Neural progenitor cell (in vitro differentiated cells): ENCODE results near the gene ITPR2. TPM values are rescaled to one million over a fixed set of nuclear protein-coding genes. Genes with fewer than 3 reads are reported as not detected.
A peak's percentile ranks its signal among the peaks of the same experiment; 100 is the strongest.
"Not testable (repeated sequence)": the region's sequence is repeated elsewhere in the genome, so short reads cannot be mapped to it uniquely, and the experiment has no call there.

Experiments used
- DNase-seq: peaks from one replicate; pipeline ENCODE4 v3.0.0-alpha.2; 2016; ENCODE audit warnings: low spot score
- H2AFZ ChIP-seq: fragments of 200-600 bp; sonication (generic); replicated peaks from 2 replicates; pipeline ENCODE4 v1.6.1; 2016; ENCODE audit warnings: antibody characterized with exemption
- H3F3A ChIP-seq: fragments of 200-600 bp; sonication (generic); 2 replicates; pipeline ENCODE4 v1.6.1; 2016; ENCODE audit warnings: antibody characterized with exemption, low read depth
- H3K27ac ChIP-seq: fragments of 200-600 bp; sonication (generic); 2 replicates; pipeline ENCODE4 v1.5.1; 2016; ENCODE audit warnings: mild to moderate bottlenecking
- H3K27me3 ChIP-seq: fragments of 200-600 bp; sonication (generic); 2 replicates; pipeline ENCODE4 v1.6.1; 2016; ENCODE audit warnings: mild to moderate bottlenecking, moderate library complexity
- H3K36me3 ChIP-seq: fragments of 200-600 bp; sonication (generic); 2 replicates; pipeline ENCODE4 v1.5.1; 2016
- H3K4me1 ChIP-seq: fragments of 200-600 bp; sonication (generic); 2 replicates; pipeline ENCODE4 v1.6.1; 2016; ENCODE audit warnings: mixed run types
- H3K4me2 ChIP-seq: fragments of 200-600 bp; sonication (generic); 2 replicates; pipeline ENCODE4 v1.6.1; 2016
- H3K4me3 ChIP-seq: fragments of 200-600 bp; sonication (generic); 2 replicates; pipeline ENCODE4 v1.5.1; 2016
- H3K79me2 ChIP-seq: fragments of 200-600 bp; sonication (generic); 2 replicates; pipeline ENCODE4 v1.6.1; 2016; ENCODE audit warnings: low read depth
- H3K9ac ChIP-seq: fragments of 200-600 bp; sonication (generic); 2 replicates; pipeline ENCODE4 v1.6.1; 2016
- H3K9me3 ChIP-seq: fragments of 200-600 bp; sonication (generic); 2 replicates; pipeline ENCODE4 v1.5.1; 2016; ENCODE audit warnings: low read depth
- H4K20me1 ChIP-seq: fragments of 200-600 bp; sonication (generic); 2 replicates; pipeline ENCODE4 v1.6.1; 2016; ENCODE audit warnings: low read depth
- H3K27ac Mint-ChIP-seq: 3 replicates; pipeline ENCODE4 v1.8.0; 2021; ENCODE audit warnings: mixed read lengths
- H3K27me3 Mint-ChIP-seq: 2 replicates; pipeline ENCODE4 v1.8.0; 2022; ENCODE audit warnings: low read depth, mild to moderate bottlenecking, inconsistent platforms, moderate library complexity, mixed read lengths; ENCODE audit not compliant: insufficient read depth
- H3K36me3 Mint-ChIP-seq: 3 replicates; pipeline ENCODE4 v1.8.0; 2021; ENCODE audit warnings: mixed read lengths
- H3K4me1 Mint-ChIP-seq: 3 replicates; pipeline ENCODE4 v1.8.0; 2021; ENCODE audit warnings: mixed read lengths
- H3K4me3 Mint-ChIP-seq: 3 replicates; pipeline ENCODE4 v1.8.0; 2021; ENCODE audit warnings: mild to moderate bottlenecking, moderate library complexity, mixed read lengths
- H3K9me3 Mint-ChIP-seq: 3 replicates; pipeline ENCODE4 v1.8.0; 2020; ENCODE audit warnings: mixed read lengths
- CTCF ChIP-seq: fragments of 200-600 bp; sonication (generic); IDR thresholded peaks from 2 replicates; pipeline ENCODE4 v1.5.1; 2017; ENCODE audit warnings: antibody characterized with exemption, mild to moderate bottlenecking
- EZH2 ChIP-seq: fragments of 200-600 bp; sonication (generic); IDR thresholded peaks from 2 replicates; pipeline ENCODE4 v1.6.1; 2017; ENCODE audit warnings: antibody characterized with exemption, mild to moderate bottlenecking, moderate library complexity
- EZH2phosphoT487 ChIP-seq: fragments of 200-600 bp; sonication (generic); IDR thresholded peaks from 2 replicates; pipeline ENCODE4 v1.6.1; 2017; ENCODE audit warnings: antibody characterized with exemption
- total RNA-seq: library from RNA; depleted of rRNA; stranded (reverse); fragments of >200 nt; gene quantifications from 2 replicates; pipeline ENCODE4 v1.2.3, GENCODE V29; 2015; ENCODE audit warnings: low replicate concordance

ITPR2 gene
- total RNA-seq, 1 donor from 2014 or later, result 11.4 TPM

GRCh38 chr12:26836201-26836600 is 3.2 kb upstream of the ITPR2 start:
- peaks cover 11% of the 10 kb centered on the region for H3F3A ChIP-seq
- DNase-seq, result no peak
- Mint-ChIP-seq H3K4me3 (no peak overlapping the region), H3K36me3 (no peaks in the 10 kb centered on the region), H3K4me1 (peaks cover 6% of the 10 kb centered on the region), H3K9me3 (peaks cover 6% of the 10 kb centered on the region), H3K27me3 (peaks cover 15% of the 10 kb centered on the region), H3K27ac (no peak overlapping the region)
- H3K9ac ChIP-seq, result no peak overlapping the region
- no peak overlapping the region for H2AFZ ChIP-seq
- H3K9me3 ChIP-seq, result no peaks in the 10 kb centered on the region
- H3K4me1 ChIP-seq, result no peaks in the 10 kb centered on the region
- H3K4me2 ChIP-seq, result no peak overlapping the region
- H3K36me3 ChIP-seq, result no peaks in the 10 kb centered on the region
- TF ChIP-seq CTCF, result no peak
- no peak for TF ChIP-seq EZH2phosphoT487
- TF ChIP-seq EZH2, result no peak
- H3K27ac ChIP-seq, result no peak overlapping the region
- peaks cover 4% of the 10 kb centered on the region for H4K20me1 ChIP-seq
- H3K79me2 ChIP-seq, result no peaks in the 10 kb centered on the region
- no peak overlapping the region for H3K4me3 ChIP-seq
- H3K27me3 ChIP-seq, result peaks cover 18% of the 10 kb centered on the region

GRCh38 chr12:26834503-26835060 is 1.6 kb upstream of the ITPR2 start:
- DNase-seq, H3K27ac ChIP-seq, H3K9me3 Mint-ChIP-seq, H3K4me2 ChIP-seq, H3K4me1 Mint-ChIP-seq, H2AFZ ChIP-seq, H3K4me3 ChIP-seq, H3K9ac ChIP-seq, H3K36me3 ChIP-seq, H3K27ac Mint-ChIP-seq, H3K4me1 ChIP-seq, H3K9me3 ChIP-seq, H3K36me3 Mint-ChIP-seq, H4K20me1 ChIP-seq, H3K79me2 ChIP-seq: not testable (repeated sequence)
- Histone ChIP-seq H3F3A (peaks cover 11% of the 10 kb centered on the region), H3K27me3 (peaks cover 30% of the 10 kb centered on the region)
- H3K4me3 Mint-ChIP-seq, result peak overlapping the region; percentile 93
- H3K27me3 Mint-ChIP-seq, result peaks cover 16% of the 10 kb centered on the region

GRCh38 chr12:26833743-26834490 is 923 bp upstream of the ITPR2 start:
- DNase-seq, result peak; percentile 81

More at GRCh38 chr12:26833743-26834490, 923 bp upstream of the ITPR2 start:
- Mint-ChIP-seq H3K27me3 (peaks cover 16% of the 10 kb centered on the region), H3K4me3 (peak overlapping the region; percentile 93), H3K36me3 (no peaks in the 10 kb centered on the region), H3K4me1 (no peaks in the 10 kb centered on the region), H3K27ac (no peak overlapping the region), H3K9me3 (peaks cover 3% of the 10 kb centered on the region)
- Histone ChIP-seq H3K4me3 (peak overlapping the region; percentile 64), H3K9me3 (no peaks in the 10 kb centered on the region), H3K9ac (no peak overlapping the region), H3K36me3 (no peaks in the 10 kb centered on the region), H3K4me1 (no peaks in the 10 kb centered on the region), H3K4me2 (peak overlapping the region; percentile 81), H4K20me1 (peaks cover 4% of the 10 kb centered on the region), H3K27ac (no peak overlapping the region), H3K79me2 (no peaks in the 10 kb centered on the region), H3F3A (peaks cover 11% of the 10 kb centered on the region), H2AFZ (peak overlapping the region; percentile 75), H3K27me3 (peaks cover 30% of the 10 kb centered on the region)
- TF ChIP-seq EZH2phosphoT487, result no peak
- TF ChIP-seq EZH2, result no peak
- no peak for TF ChIP-seq CTCF
